ENCODE results near the gene SLC25A40.
"Not testable (repeated sequence)": the region's sequence is repeated elsewhere in the genome, so short reads cannot be mapped to it uniquely, and the experiment has no call there.

The SLC25A40 gene

DNA sequence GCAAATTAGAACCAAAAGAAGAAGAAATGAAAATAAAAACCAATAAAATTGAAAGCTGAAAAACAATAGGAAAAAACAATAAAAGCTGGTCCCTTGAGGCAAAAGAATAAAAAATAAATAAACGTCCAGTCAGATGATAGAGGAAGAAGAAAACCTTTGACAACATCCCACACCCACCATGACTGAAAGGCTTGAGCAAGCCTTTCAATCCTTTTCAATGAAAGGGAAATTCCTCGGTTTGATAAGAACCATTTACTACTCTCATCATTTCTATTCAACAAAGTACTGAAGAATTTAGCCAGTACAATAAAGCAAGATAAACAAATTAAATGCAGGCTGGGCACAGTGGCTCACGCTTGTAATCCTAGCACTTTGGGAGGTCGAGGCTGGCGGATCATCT lies 3.8 kb downstream of the SLC25A40 start:
- no peak for DNase-seq (ENCODE audit: low read depth)

DNA sequence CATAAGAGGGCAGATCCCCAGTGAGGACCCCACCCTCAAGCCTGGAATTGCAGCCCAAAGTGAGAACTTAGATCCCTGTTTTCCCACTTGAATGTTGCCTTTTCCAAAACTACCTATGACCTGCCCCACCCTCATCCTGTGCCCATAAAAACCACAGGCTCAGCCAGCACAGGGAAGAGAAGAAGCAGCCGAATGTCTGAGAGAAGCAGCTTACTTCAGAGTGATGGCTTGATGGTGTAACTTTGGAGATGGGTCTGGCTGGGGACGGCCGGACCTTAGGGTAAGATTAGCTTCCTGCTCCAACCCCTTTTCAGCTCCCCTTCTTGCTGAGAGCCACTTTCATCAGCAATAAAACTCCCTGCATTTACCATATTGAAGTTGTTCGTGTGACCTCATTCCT lies 5.7 kb downstream of the SLC25A40 start:
- no peak for DNase-seq (ENCODE audit: low read depth)

DNA sequence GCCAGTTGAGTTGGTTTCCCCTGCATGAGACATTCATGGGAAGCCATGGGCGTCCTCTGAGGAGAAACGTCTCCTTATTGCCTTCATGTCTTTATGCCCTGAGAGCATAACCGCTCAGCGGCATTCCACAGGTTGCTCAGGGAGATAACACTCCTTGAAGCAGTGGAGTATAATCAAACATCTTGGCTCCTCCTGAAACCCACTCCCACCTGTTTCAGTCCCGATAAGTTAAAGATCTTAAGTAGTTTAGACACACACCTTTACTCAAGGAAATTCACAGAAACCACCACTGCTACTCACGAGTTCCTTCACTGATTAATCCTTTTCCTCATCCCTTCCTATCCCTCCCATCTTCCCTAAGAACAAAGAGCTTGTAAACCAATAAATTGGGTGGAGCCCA lies 9.6 kb downstream of the SLC25A40 start:
- not testable (repeated sequence) for DNase-seq (ENCODE audit: low read depth)

DNA sequence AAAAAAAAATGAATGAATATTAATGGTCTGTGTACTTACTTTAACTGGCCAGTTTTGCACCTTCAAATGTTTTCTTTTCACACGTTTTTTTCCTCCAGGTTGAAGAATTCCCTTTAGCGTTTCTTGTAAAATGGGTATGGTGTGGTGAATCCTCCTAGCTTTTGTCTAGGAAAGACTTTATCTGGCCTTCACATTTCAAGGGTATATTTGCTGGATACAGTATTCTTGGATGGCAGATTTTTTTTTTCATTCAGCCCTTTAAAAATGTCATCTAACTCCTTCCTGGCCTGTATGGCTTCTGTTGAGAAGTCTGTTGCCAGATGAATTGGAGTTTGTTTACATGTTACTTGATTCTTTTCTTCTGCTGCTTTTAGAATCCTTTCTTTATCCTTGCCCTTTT lies 10.1 kb downstream of the SLC25A40 start:
- no peak for DNase-seq (ENCODE audit: low read depth)

DNA sequence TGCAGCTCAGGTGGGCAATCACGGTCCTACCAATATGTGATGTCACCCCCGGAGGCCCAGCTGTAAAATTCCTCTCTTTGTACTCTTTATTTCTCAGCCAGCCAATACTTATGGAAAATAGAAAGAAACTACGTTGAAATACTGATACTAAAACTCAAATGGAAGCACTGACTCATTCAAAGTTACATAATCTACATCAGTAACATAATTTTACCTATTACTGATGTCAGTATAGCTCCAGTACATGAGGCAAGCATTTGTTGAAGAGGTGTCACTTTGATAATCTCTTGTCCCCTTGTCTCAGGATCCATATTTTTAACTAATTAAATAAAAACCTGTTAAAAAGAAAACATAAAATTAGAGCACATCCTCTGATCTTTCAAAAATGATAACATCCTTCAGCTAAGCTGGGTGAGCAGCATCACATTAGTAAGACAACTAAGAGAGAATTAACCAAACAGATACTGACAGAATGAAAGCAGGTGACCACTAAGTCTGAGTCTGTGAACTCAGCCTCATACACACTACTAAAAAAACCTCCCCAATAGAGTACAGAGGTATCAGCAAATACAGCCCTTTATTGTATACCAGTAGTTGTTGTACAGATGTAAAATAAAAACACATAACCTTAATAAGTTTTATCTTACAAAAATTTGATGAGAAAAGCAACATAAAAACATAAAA lies 17.6 kb downstream of the SLC25A40 start:
- DNase-seq (ENCODE audit: low read depth) = no peak

DNA sequence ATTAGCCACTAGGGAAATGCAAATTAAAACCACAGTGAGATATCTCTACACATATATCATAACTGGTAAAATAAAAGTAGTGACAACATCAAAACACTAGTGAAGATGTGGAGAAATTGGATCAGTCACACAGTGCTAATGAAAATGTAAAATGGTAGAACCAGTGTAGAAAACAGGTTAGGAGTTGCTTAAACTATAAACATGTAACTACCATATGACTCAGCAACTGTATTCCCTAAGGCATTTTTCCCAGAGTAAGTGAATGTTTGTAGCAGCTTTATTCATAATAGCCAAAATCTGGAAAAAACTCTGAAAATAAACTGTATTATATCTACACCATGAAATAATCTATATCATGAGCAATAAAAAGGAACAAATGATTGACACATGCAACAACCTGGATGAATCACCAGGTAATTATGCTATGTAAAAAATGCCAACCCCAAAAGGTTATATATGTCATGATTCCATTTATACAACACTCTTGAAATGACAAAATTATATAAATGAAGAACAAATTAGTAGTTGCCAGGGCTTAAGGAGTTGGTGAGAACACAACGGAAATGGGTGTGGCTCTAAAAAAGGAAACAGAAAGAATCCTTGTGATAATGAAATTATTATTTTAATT lies 22.8 kb downstream of the SLC25A40 start:
- no peak for DNase-seq (ENCODE audit: low read depth)

DNA sequence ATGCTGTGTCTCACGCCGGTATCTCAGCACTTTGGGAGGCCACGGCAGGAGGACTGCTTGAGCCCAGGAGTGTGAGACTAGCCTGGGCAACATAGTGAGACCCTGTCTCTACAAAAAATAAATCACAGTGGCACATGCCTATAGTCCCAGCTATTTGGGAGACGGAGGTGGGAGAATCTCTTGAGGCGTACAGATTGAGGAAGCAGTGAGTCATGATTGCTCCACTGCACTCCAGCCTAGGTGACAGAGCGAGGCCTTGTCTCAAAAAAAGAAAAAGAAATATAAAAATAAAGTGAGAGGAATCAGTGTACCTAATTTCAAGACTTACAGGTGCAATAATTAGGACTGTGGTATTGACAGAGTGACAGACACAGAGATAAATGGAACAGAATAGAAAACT lies 23.9 kb downstream of the SLC25A40 start:
- no peak for DNase-seq (ENCODE audit: low read depth)

DNA sequence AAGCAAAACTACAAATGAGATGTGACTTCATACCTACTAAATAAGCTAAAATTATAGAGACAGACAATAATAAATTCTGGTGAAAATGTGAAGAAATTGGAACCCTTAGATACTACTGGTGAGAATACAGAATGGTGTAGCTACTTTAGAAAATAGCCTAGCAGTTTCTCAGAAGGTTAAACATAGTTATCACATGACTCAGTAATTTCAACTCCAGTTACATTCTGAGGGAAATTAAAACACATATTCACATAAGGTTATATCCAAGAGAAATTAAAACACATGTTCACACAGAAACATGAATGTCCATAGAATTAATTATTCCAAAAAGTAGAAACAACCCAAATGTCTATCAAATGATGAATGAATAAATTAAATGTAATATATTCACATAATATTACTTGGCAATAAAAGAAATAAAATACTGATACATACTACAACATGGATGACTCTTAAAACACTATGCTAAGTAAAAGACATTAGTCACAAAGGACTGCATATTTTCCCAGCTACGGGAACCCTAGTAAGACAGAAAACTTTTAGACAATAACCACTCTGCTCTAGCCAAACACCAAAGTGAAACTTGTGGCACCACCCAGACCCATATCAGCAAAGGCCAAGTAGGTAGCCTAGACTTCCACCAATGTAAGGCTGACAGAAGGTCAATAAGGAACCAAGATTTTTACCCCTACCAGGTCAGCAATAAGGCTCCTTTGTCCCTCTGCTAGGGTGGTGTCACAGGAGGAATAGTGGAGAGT lies 25.1 kb downstream of the SLC25A40 start:
- no peak for DNase-seq (ENCODE audit: low read depth)

DNA sequence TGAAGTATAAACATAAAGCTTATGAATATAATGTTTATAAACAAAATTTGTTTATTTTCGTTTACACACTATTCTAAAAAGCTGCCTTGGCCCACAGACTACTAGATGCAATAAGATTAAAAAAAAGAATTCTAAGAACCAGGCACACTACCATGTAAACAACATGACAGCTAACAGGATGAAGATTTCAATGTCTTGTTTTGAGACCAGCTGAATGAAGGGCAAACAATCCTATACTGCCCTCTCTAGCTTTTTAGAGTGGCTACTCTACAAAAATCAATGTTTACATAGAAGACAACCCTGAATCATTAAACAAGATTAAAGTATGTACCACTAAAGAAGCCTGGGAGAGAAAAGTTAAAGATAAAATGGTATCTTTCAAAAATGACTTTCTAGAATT lies 38.6 kb downstream of the SLC25A40 start:
- no peak for DNase-seq (ENCODE audit: low read depth)

DNA sequence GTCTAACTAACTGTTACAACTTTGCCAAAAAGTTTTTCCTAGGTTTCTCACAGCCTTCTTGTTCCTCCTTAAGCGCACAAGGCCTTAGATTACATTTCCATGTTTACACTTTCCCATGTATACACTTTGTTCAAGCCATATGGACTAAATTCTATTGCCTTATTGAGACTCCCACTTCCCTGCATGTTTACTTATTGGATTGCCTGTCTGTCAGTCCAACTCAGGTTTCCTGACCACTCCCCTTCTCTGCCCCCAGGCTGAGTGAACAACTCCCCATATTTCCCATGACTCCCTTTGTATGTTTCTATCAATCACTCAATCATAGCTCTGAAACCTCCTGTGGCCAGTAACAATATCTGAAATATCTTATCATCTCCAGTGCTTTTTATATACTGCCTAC lies 43.0 kb downstream of the SLC25A40 start:
- DNase-seq (ENCODE audit: low read depth) = no peak

DNA sequence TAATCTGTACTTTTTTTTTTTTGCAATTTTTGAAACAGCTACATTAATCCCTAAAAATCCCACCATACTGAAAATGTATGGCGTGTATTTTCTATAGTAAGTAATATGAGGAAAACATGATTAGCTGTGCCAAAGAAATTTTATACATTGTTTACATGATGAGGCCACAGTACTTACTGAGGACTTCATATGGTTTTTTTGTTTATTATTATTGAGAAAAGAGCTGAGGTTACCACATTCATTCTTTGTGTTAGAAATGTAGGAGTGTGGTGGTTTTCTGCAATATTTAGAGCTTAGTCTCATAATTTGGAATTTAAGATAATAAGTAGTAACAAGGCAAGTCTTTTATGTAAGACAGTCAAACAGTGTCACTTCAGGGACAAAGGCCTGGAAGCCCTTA lies 45.1 kb downstream of the SLC25A40 start:
- no peak for DNase-seq (ENCODE audit: low read depth)

DNA sequence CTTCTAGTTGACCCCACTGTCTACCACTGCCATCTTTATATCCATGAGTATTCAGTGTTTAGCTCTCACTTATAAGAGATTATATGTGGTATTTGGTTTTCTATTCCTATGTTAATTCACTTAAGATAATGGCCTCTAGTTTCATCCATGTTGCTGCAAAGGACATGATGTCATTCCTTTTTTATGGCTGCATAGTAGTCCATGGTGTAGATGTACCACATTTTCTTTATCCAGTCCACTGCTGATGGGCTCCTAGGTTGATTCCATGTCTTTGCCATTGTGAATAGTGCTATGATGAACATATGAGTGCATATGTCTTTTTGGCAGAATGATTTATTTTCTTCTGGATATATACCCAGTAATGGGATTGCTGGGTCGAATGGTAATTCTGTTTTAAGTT lies 47.8 kb downstream of the SLC25A40 start:
- not testable (repeated sequence) for DNase-seq (ENCODE audit: low read depth)

DNA sequence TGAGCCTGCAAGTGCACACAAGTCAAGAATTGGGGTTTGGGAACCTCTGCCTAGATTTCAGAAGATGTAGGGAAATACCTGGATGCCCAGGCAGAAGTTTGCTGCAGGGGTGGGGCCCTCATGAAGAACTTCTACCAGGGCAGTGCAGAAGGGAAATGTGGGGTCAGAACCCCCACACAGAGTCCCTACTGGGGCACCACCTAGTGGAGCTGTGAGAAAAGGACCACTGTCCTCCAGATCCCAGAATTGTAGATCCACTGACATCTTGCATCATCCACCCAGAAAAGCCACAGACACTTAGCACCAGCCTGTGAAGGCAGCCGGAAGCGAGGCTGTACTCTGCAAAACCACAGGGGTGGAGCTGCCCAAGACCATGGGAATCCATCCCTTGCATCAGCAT lies 50.8 kb downstream of the SLC25A40 start:
- not testable (repeated sequence) for DNase-seq (ENCODE audit: low read depth)

DNA sequence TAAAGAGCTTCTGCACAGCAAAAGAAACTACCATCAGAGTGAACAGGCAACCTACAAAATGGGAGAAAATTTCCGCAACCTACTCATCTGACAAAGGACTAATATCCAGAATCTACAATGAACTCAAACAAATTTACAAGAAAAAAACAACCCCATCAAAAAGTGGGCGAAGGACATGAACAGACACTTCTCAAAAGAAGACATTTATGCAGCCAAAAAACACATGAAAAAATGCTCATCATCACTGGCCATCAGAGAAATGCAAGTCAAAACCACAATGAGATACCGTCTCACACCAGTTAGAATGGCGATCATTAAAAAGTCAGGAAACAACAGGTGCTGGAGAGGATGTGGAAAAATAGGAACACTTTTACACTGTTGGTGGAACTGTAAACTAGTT lies 54.1 kb downstream of the SLC25A40 start:
- not testable (repeated sequence) for DNase-seq (ENCODE audit: low read depth)

DNA sequence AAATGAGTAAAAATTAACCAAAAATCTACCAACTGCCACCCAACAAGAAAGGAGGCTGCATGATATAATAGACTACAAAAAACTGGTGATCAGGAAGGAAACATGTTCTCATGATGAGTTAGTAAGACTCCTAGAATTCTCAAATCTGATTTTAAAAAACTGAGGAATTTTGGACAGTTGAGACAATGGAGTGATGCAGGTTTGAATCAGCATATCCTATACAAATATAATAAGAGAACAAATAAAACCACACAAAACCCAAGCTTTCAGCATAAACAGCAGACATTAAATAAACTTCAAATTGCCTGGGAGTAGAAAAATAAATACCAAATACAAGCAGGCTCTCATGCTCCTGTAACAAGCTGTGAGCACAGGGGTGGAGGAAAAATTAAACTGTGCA lies 57.8 kb downstream of the SLC25A40 start:
- DNase-seq (ENCODE audit: low read depth) = no peak

DNA sequence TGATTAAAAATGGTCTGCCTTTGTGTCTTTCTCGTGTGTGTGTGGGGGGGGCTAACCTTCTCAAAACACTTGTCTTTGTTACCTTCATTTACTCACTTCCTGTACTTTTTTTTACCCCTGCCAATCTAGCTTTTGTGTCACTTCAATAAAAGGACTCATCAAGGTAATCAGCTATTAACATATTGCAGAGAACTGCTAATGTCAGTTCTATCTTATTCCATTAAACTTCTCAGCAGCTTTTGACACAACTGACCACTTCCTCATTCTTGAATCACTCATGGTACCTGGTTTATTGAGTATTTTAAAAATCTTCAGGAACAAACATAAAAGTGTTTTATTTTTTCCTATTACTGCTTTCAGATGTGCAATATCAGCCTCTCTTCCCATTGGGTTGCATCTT lies 59.8 kb downstream of the SLC25A40 start:
- no peak for DNase-seq (ENCODE audit: low read depth)

DNA sequence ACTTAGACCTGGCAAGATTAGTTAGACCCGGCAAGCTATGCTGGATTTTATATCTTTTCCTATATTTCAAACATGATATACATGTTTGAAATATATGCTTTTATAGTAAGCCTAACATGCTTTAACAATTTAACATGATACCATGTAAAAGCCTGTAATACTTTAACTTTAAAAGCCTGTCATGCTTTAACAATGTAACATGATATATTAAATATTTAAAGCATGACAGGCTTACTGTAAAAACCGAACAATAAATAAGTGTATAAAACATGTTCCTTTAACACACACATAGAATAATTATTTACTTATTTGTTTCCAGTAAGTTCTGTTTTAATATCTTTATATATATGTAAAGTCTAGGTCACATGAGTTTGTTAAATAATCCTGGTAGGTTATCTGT lies 65.4 kb downstream of the SLC25A40 start:
- no peak for DNase-seq (ENCODE audit: low read depth)

DNA sequence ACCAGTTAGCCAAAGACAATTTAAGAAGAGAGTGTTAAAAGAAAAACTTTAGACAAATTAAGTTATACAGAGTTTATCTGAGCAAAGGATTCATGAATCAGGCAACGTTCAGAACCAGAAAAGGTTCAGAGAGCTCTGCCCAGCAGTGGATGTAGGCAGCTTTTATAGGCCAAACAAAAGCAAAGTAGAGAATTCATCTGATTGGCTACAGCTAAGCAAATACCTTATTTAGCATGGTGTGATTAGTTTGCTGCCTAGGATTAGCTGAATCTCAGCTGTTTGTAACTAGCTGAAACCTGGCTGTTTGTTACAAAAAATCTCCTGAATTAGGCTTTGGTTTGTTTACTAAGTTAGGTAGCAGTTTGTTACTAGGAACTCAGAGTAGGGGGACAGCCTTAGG lies 66.0 kb downstream of the SLC25A40 start:
- no peak for DNase-seq (ENCODE audit: low read depth)

DNA sequence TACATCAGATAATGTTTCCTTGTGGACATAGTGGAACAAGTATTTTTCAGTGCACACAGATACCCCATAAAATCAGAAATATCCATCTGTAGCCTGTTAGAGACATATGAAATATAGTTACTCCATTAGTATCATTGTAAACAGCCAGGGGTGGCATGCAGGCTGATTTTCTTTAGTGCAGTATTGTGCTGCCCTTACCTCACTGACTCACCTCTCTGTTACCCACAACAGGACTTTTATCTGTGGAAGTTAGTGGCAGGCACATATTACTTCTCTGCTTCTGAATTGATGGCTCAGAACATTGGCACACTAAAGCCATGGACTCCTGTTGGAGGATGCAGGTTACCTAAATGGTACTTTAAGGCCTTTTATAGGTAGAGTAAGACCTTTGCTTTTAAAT lies 70.0 kb downstream of the SLC25A40 start:
- DNase-seq (ENCODE audit: low read depth) = no peak

DNA sequence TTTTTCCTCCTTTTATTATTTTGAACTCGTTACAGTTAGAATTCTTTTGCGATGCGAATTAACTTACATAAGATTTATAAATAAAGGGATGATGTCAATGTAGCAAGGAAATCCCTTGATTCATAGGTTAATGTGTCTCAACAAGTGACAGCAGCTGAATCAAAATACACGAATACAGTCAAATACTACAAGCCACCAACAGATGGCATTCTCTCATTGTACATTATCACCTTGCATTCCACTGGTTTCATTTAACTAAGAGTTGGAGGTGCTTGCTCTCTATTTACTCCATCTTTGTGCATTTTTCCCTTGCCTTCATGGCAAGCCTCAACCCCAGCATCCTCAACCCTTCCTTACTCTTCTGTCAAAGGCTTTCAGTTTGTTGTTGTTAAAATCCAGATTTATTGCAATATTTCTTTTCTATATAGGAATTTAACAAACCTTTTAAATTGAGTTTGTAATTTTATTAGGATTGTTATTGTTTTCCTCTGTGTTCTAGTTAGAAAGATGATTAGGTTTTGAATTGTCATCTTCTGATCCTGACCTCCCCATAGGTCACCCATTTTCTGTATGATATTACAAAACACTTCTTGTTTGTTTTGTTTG lies 78.3 kb downstream of the SLC25A40 start:
- no peak for DNase-seq (ENCODE audit: low read depth)

DNA sequence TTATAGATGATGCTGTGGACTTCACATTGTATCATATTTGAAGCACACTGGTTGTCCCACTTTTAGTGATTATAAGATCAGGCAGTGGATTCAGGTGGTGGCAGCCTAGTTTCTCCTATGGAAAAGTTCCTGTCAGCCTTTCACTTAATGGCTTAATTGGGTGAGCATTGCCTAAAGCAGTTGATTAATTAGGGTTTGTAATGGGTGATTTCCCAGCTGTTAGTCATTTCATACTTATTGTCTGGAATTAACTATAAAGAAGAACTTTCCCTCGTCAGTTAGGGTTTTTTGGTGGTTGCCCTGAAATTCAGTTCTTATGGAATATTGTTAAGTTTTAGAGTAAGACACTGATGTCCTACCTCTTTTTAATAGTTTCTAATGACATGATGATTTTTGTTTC lies 78.8 kb downstream of the SLC25A40 start:
- no peak for DNase-seq (ENCODE audit: low read depth)

DNA sequence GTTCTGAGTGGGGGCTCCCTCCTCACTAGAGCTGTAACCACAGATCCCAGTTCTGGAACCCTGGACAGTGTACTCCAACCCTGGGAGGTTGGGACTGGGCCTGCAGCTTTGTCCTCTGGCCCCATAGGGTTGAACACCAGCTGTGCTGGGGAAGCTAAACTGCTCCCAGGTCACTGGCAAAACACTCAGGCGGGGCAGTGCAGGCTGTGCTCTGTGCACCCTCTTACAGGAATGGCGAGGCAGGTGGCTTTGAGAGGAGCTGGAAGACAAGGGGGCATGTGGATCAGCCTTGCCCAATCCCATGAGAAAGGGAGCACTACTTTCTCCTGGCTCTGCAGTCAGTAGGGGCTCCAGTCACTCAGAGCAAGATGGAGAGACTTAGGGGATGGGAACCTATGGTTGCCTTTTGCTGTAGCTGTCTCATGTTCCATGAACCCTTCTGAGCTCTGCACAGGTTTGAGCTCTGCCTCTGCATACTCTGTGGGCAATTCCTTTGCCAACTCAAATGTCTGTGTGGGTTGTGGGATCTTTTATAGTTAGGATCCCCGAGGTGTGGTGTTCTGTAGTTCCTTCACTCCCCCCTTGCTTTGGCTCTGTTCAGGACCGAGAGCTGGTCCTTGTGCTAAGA lies 90.7 kb downstream of the SLC25A40 start:
- DNase-seq (ENCODE audit: low read depth) = no peak

DNA sequence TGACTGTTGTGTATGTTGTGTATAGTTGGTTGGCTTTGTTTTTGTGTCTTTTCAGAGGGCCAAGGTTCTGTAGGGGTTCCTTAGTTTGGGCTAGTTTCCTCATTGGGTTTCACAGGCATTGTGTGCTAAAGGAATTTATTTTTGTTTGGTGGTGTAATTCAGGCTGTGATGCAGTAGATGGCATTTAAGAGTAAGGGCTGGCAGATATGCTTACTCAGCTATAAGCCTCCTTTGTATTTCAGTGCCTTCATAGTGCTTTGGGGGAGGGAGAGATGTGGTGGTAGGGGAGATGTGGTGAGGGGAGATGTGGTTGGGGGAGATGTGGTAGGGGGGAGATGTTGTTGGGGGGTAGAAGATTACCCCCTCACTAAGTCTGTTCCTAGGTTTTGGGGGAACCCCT lies 91.7 kb downstream of the SLC25A40 start:
- no peak for DNase-seq (ENCODE audit: low read depth)
